HG03139 (cell line): ENCODE data around the gene TBL1XR1.

Experiments
- ATAC-seq: cut with Tn5 transposase; IDR thresholded peaks from one replicate; pipeline ENCODE4 v1.9.1; 2021; ENCODE audit not compliant: unreplicated experiment

The TBL1XR1 gene

DNA sequence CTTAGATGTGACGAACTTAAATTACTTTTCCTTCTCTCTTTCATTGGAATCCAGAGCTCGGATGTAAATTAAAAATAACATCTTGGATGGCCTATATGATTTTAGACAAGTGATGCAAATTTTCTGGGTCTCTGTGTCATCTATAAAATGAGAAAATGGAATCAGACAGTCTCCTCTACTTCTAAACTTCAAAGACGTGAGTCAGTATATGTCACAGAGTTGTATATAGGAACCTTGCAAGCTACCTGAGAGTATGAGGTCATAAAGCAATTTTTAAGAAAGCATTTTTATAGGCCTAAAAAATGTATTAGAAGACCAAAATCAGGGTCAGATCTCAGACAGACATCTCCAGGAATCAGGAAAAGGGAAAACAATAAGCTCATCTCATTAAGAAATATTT, 128.3 kb downstream of the TBL1XR1 start:
- ATAC-seq: no peak

DNA sequence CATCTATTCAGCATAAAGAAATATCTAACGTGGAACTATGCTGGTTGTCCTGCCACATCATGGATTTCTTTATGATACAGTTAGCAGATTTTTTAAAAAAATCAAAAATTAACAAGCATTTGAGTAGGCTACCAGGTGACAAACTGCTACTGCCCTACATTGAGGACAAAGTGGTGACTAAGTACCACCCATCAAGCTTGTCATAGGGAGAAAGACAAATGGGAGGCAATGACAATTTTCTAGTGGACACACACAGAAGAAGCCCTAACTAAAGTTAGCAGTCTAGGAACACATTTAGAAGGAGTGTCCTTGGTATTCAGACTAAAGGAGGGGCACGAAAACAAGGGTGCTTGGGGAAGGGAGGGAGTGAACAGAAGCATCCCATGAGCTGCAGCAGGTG, 131.2 kb downstream of the TBL1XR1 start:
- ATAC-seq: no peak

DNA sequence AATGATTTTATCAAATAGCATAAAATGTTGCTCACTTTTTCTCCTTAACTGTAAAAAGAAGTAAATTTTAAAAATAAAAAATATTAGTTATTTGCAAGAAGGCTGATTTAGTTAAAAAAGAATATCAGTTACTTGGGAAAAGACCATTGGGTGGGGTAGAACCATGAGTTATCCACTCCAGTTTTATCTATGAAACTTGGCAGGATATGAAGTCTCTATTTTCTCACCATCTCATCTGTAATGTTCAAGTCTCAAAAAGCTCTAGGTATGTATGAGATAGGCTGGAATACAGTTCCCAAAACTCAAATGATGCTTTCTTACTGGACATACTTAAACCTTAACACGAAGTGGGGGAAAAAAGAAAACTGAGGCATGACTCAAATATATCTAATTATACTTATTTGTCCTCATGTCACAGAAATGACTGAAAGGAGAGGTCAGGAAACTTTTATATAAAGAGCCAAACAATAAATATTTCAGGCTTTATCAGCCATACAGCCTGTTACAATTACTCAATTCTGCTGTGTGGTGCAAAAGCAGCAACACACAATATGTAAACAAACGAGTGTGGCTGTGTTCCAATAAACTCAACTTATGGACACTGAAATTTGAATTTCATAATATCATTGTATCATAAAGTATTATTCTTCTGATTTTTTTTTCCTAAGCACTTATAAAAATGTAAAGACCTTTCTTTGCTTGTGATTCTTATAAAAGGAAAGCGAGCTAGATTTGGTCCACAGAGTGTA, 131.8 kb downstream of the TBL1XR1 start:
- no peak for ATAC-seq

DNA sequence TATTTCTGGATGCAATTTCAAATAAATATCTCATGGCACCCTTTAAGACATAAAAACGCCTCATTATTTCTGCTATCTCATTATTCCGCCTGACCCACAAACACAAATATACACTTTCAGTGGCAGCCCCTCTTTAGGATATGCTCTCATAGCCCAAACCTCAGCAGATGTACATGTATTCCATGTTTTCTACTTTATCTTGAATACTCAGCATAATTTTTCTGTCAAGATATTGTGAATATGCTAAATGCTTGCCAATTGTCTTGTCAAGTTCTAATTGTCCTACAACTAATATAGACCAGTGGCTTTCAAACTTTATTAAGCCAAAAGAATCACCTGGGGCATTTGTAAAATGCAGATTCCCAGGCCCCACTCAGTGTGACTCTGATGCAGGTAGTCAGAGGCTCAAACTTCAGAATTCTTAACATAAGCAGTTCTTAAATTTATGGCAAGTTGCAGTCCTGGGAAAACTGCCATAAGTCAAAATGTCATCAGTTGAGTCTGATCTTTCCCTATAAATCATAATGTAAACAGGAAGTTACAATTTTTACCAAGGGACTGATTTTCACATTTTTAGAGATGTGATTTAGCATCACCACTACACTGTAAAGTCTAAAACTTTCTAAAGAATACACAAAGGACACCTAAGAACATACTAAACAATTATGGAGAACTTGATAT, 135.1 kb downstream of the TBL1XR1 start:
- no peak for ATAC-seq

DNA sequence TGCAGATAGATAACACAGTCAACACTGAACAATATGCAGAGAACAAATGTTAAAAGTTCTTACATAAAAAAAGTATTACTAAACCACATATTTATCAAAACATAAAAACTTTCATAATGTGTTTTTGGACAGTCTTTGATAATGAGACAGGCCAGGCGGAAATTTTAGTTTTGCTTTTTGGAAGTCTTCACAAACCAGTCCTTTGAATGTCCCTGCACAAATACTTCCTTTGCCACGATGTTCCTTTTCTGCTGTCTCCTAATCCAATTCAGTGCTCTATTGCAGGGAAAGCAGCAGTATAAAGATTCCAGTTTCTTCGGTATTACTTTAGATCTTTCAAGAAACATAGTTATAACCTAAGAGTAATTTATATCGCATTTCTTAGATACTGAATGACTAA, 135.9 kb downstream of the TBL1XR1 start:
- no peak for ATAC-seq

DNA sequence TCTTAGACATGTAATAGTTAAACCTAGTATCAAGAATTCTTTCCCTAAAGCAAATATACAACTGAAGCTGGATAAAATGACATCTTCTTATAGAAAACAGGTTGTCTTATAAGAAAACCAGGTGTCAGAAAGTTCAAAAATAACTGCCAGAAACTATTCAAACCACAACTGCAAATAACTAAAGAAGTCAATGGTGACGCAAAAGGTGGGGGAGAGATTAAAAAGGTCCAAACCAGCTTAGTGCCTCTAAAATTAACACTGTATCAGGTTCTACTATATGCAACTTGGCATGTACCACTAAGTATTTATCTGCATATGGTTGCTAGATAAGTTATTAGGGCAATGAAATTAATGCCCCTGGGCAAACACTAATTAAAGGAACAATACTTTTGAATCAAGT, 136.8 kb downstream of the TBL1XR1 start:
- ATAC-seq: no peak

DNA sequence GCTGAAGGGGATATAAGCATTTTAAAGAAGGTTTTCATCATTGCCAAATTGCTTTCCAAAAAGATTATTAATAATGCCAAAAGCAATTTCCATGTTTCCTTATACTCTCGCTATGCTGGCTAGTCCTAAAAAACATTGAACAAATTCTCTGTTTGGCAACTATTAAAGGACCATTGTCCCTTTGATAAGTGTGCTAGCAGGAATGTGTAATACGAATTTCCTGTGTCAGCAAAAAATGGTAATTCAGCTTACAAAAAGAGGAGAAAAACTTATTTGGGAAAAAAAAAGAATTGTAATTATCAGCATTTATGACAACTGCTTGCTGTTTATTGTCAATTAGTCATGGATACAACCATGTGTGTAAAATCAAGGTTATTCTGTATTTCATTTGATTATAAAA, 138.6 kb downstream of the TBL1XR1 start:
- no peak for ATAC-seq

DNA sequence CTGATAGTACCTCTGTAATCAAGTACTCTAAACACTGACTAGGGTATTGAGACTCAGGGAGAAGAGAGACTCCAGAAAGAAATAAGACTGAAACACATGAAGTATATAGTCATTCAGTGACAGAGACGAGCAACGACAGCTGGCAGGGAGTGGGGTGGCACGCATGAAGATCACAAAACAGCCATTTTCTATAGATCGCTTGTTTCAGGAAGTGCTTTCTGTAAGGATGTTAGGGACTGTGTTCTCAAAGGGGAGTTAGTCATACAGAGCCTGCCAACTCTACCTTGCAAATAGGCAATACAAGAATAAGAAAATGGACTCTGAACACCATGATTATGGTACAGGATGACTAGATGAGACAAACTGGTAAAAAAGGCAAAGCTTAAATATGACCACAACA, 139.5 kb downstream of the TBL1XR1 start:
- peak; percentile 94 for ATAC-seq

DNA sequence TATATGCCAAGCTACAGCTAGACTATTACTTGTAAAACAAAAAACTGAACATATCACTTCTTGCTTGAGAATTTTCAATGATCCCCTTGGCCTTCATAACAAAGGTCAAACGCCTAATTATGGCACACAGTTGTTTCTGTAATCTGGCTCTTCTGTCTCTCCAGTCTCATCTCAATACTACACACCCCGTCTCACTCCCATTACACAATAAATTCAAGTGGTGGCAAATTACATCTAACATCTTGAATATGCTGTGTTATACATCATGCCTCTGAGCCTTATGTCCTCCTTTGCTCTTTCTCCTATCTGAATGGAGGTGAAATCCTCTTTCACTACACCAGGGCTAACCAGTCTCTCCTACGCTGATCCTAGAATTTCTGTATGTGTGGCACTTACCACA, 140.4 kb downstream of the TBL1XR1 start:
- no peak for ATAC-seq

DNA sequence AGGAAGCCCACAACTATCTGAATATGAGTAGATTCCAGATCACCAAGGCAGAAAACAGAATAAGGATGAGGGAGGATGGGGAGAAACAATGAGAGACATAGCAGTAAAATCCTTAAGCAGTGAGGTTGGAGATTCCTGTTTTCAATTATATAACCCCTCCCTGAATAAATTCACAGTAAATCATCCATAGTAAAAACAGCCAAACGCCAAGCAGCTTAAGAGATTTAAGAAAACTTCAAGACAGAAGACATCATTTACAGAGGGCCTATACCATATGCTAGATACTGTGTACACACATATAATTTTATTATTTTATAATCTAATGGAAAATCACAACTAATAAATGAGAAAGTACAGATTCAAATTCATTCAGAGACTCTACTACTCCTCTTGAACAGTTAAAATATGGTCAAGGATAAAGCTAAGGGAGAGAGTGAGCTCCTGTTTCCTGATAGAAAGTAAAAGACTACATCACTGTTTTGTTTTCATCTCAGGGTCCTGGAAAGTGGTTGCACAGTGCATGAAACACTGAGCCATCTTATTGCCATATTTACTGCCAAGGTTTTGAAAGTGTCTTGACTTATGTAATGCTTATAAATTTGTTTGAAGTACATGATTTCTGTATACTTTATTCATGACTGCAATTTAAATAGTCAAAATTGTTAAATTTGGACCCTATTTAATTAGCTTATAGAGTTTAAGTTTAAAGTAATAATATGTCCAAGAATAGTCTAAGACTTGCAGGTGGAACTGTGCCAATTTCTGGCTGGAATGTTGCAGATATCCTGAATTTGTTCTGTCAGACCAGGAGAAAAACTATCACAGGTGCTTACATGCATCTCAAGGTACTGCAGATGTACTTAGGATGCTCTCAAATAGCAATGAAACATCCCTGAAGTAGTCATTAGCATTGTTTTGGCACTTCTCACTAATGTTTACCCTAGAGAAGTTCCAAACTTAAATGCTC, 141.4 kb downstream of the TBL1XR1 start:
- no peak for ATAC-seq

DNA sequence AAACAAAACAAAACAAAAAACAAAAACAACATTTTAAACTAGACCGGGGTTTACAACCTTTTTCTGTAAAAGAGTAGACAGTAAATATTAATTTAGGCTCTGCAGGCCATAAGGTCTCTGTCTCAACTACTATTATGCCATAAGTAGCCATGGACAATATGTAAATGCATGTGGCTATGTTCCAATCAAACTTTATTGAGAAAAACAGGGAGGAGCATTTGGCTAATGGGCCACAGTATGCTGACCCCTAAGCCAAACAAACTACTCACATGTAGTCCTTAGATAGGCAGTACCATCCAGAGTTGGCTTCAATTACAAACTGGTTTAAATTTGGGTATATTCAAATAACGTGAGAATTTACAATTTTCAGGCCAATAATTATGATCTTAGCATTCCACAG, 144.2 kb downstream of the TBL1XR1 start:
- no peak for ATAC-seq

DNA sequence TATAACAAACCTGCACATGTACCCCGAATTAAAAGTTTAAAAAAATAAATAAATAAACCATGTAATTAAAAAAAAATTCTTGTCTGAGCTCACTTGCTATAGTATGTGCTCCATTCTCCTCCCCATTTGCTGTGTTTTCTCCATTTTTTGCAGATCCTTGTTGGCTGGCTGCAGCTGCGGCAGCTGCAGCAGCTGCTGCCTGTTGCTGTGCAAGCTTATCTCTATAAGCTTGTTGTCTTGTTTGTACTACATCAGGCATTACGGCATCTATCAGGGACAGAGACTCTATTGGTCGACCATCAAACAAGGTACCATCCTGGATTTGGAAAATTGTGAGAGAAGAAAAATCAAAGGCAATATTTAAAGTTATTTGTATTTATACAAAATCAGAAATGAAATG, 145.9 kb downstream of the TBL1XR1 start:
- ATAC-seq: no peak

DNA sequence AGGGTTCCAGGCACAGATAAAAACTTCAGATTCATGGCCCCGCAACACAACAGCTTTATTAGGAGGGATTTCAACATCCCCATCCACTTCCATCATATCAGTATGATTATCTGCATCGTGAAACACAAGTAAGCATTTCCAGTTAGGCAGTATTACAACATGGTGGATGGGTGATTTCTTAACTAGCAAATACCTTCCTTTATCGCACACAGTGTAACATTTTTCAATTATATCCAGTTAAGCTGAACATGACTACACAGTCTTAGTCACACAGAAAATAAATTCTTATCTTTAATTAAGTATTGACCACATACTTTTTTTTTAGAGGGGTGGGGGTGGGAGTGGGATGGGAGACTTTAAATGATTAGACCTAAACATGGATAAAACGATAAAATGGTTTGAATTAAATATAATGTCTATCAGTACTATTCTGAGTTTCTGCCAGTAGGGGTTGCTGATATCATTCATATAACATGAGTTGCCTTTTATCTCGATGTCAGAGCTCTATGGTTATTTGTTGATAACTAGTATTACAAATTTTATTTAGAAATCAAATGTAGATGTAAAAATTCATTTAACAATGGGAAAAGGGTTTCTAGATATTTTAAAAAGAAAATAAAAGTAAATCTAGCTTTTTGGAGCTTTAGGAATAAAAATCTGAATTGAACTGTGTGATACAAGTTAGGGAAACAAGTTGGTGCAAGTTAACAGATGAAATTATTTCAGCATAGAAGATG, 146.6 kb downstream of the TBL1XR1 start:
- no peak for ATAC-seq

DNA sequence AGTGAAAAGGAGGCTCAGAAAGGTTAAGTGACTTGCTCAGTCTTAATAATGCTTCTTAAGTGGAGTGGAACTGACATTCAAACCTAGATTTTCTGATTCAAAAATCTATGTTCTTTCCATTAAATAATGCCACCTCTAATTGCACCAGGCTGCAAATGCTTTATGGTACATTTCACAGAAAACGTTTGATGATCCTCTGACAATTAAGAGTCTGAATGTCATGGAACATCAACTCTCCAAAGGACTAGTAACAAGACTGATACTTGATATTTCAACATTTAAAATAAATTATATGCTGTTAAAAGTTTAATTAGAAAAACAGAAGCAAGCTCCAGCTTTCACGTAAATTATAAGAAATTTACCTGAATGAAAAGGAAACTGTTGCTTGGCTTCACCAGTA, 151.5 kb downstream of the TBL1XR1 start:
- ATAC-seq: no peak

DNA sequence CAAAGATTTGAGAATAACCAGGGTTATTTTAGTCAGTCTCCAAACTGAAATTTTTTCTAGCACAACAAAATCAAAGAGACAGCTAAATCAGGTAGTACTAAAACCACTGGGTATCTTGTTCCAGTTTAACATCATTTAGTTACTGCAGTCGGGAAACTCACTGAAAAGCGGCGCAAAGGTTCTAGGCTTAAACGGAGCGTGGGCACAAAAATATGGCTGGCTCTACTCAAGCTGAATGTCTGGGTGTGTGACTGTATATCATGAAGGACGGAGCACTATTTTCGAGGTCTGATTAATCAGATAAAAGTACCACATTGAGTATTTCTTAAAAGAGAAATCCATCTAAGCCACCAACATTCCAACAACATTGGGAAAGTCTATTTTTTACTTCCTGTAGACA, 152.1 kb downstream of the TBL1XR1 start:
- ATAC-seq: no peak

DNA sequence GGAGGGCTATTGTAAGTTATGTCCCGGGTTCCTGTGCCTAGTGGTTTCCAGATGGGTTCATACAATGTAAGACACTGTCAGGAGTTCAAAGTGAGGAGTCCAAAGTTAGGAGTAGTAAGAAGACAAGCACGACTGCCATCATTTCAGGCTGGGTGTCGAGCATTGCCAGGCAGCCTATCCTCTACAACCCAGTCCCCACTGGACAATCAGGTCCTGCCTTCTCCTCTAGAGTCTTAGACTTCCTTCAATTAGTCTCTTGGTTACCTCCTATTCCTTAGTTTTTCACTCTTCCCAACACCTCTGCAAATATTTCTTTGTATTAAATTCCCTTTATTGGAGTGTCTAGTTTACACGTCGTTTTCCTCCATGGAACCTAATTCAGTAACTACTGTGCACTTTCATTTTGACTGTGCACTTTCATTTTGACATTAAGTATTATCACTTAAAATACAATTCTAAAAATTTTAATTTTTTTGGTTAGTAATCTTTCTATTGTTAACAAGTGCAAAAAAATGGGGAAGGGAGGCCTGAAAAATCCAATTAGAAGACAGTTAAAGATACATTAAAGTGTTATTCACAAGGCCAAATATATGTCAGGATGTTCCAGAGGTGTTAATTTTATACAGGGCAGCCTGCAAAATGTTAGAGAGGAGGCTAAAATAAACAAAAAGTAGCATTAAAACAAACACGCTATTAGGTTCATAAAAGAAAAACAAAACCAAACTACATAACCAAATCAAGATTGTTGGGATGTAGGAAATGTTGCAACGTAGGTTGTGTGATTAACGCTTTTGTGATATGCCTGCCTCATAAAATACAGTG, 155.3 kb downstream of the TBL1XR1 start:
- no peak for ATAC-seq

DNA sequence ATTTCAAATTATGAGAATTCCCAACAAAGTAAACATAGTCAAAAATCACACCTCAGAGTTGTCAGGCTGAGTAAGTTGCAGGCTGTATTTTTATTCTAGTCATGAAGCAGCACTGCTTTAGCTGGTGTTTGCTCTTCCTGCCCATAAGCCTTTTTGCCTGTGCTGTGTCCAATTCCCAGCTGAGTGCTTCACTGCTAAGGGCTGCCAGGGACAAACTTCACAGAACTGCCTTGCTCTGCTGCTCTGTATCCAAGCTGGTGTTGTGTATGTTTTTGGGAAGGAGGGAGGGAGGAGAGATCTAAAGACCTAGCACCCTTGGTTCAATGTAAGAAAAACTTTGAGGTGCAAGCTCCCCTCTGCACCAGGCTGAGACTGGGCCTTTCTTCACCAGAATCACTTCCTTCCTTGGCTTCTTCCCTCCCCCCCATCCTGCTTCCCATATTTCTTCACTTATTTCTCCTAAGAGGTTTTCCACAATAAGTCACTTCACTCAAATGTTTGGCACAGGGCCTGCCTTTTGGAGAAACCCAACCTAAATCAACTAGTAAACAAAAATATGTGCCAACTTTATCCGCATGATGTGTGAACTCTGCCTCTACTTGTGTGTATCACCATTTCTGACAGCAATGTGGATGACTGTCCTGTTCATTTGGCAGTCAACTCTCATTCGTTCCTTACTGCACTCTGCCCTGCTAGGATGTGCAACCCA, 156.1 kb downstream of the TBL1XR1 start:
- no peak for ATAC-seq

DNA sequence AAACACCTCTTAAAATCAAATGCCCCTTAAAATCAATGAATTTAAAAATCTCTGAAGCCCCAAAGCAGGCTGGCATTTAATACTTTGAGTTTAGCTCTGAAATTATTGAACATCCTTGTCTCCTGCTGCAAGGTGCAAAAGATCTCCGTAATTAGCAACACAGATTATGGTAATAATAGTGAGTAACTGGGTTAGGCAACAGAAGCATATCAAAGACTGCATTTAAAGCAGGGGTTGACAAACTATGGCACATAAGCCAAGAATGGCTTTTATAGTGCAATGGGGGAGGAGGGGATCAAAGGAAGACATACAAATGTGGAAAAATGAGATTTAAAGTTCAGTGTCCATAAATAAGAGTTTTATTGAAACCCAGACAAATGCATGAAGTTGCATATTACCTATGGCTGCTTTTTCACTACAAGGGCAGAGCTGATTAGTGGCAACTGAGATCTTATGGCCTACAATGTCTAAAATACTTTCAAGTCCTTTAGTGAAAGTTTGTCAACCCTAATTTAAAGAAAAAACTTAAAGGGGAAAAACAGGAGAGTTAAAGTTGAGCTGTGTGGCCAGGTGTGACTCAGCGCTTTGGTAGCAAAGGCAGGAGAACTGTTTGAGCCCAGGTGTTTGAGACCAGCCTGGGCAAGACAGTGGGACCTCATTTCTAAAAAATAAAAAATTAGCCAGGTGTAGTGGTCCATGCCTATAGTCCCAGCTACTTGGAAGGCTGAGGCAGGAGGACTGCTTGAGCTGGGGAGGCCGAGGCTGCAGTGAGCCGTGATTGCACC, 157.6 kb downstream of the TBL1XR1 start:
- ATAC-seq: no peak

DNA sequence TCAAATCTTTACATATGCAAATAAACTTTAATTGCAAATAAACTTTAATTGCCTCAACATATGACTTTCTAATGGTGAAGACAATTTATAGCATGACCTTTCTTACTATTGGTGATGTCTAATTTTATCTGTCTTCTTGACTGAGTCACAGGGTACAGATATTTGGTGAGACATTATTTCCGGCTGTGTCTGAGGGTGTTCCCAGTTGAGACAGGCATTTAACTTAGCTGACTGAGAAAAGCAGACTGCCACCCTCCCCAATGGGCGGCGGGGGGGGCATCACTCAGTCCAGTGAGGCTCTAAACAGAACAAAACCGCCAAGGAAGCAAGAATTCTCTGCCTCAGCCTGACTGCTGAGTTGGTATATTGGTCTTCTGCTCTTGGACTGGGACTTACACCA, 160.0 kb downstream of the TBL1XR1 start:
- no peak for ATAC-seq
